Ovary (tissue), 9 donors: ENCODE results near the gene NUP54. TPM values are rescaled to one million over a fixed set of nuclear protein-coding genes. Genes with fewer than 3 reads are reported as not detected.

Experiments used
- DNase-seq, 5 donors: peaks; one replicate each; pipeline ENCODE4 v3.0.0-alpha.2; 2019 to 2020
- H3K27ac ChIP-seq, 2 donors: fragments of 200-600 bp; one replicate each; pipeline versions ENCODE4 v1.5.1 to v1.8.0; 2019 to 2022
- H3K27me3 ChIP-seq: fragments of 200-600 bp; one replicate; pipeline ENCODE4 v1.8.0; 2022
- H3K36me3 ChIP-seq: fragments of 200-600 bp; sonication (generic); one replicate; pipeline ENCODE4 v1.5.1; 2019
- H3K4me1 ChIP-seq: one replicate; pipeline ENCODE4 v1.8.1; 2013; ENCODE audit warnings: mild to moderate bottlenecking, moderate library complexity; ENCODE audit not compliant: insufficient read depth
- H3K4me3 ChIP-seq: fragments of 200-600 bp; sonication (generic); one replicate; pipeline ENCODE4 v1.5.1; 2017
- H3K9me3 ChIP-seq, 2 donors: fragments of 200-600 bp in 1 of 2; sonication (generic) in 1 of 2; one replicate each; pipeline versions ENCODE4 v1.5.1 to v1.8.1; 2013 to 2019; ENCODE audit warnings: mild to moderate bottlenecking in 1 of 2, moderate library complexity in 1 of 2
- EP300 ChIP-seq: sonication (generic); formaldehyde crosslinking; IDR thresholded peaks from one replicate; pipeline ENCODE4 v1.6.1; 2017; ENCODE audit warnings: antibody characterized with exemption
- POLR2A ChIP-seq: fragments of 450-650 bp; IDR thresholded peaks from one replicate; pipeline ENCODE4 v1.6.1; 2017; ENCODE audit warnings: antibody characterized with exemption, mild to moderate bottlenecking, moderate library complexity
- WGBS, 3 donors: extraction: QIAGEN DNeasy Blood & Tissue Kit in 1 of 3; methylation state at CpG; one replicate each; pipeline versions ENCODE4 v1.1.5 to v1.1.7; 2013 to 2017; 5-methylcytosine and 5-hydroxymethylcytosine counted together
- intact Hi-C, 4 donors: fragments of 100-400 bp; cut with DNase I; formaldehyde crosslinking; loops; one replicate each; pipeline versions ENCODE4 v1.11.0 to v1.15.1; 2022 to 2023
- polyA plus RNA-seq, 2 donors: library from polyadenylated mRNA; stranded (reverse); fragments of 200-250 nt in 1 of 2; fragments of 350-450 nt in 1 of 2; fragmentation: Illumina TruSeq in 1 of 2; extraction: RNeasy Lipid Tissue Mini Kit (QIAGEN cat#74804) in 1 of 2; gene quantifications; one replicate each; pipeline ENCODE4 v1.2.3, GENCODE V29; 2013 to 2014
- total RNA-seq, 7 donors: library from RNA; depleted of rRNA in 2 of 7; stranded (reverse); fragments of >200 nt in 2 of 7; fragmentation: NEBNext Ultra II Directional in 3 of 7; extraction: Animal tissue kit (Norgen Biotek cat#: 25700) in 3 of 7; gene quantifications; one replicate each; pipeline versions ENCODE4 v1.1.0 to v1.2.4, GENCODE V29; 2016 to 2023
- TF ChIP-seq, protein P1 (sequence below), 3 donors: fragments of 450-650 bp in 2 of 3; fragments of 200-600 bp in 1 of 3; IDR thresholded peaks; one replicate each; pipeline versions ENCODE4 v1.5.1 to v1.8.0; 2016 to 2022; ENCODE audit warnings: antibody characterized with exemption in 3 of 3, mild to moderate bottlenecking in 1 of 3
- donor health status: DM: no; HTN: no; CAD: no; lungs with moderate emphysema.
- donor health status: DM: no; HTN: no; CAD: no.
- donor health status: Bipolar disorder and iron deficiency.
- donor health status: DM: yes; HTN: yes; CAD: no.
- donor health status: DM: no; HTN: no; CAD: no.
- donor health status: DM: yes; HTN: yes; CAD: no.

The NUP54 gene
- total and polyA plus RNA-seq, 9 donors: 25.2 to 53.8 (median 44.7) TPM

DNA sequence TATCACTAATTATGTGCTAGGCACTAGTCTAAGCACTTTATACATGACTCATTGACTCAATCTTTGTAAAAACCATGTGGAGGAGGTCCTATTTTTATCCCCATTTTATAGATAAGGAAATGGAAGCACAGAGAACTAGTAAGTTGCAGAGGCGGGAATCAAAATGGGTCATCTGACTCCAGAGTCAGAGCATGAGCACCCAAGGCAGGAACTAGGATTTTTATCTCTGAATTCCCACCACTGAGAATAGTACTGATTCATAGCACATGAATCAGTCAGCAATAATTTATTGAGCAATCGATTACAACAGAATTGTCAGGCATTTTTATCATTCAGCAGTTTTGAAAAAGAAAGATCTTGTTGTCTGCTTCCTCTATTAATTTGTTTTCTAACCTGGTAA is 46.1 kb upstream of the NUP54 start:
- Histone ChIP-seq H3K36me3 (no peaks in the 10 kb centered on the region), H3K27ac (no peak overlapping the region), H3K4me3 (no peak overlapping the region), H3K4me1 (peaks cover 23% of the 10 kb centered on the region), H3K9me3 (no peaks in the 10 kb centered on the region), H3K27me3 (no peaks in the 10 kb centered on the region)
- TF ChIP-seq EP300 (no peak), POLR2A (no peak)
- TF ChIP-seq, protein P1, sequence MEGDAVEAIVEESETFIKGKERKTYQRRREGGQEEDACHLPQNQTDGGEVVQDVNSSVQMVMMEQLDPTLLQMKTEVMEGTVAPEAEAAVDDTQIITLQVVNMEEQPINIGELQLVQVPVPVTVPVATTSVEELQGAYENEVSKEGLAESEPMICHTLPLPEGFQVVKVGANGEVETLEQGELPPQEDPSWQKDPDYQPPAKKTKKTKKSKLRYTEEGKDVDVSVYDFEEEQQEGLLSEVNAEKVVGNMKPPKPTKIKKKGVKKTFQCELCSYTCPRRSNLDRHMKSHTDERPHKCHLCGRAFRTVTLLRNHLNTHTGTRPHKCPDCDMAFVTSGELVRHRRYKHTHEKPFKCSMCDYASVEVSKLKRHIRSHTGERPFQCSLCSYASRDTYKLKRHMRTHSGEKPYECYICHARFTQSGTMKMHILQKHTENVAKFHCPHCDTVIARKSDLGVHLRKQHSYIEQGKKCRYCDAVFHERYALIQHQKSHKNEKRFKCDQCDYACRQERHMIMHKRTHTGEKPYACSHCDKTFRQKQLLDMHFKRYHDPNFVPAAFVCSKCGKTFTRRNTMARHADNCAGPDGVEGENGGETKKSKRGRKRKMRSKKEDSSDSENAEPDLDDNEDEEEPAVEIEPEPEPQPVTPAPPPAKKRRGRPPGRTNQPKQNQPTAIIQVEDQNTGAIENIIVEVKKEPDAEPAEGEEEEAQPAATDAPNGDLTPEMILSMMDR (IDR thresholded peaks at IDR 0.05): no peak
- DNase-seq: no peak
- intact Hi-C loops: loop anchor here in 1 of 4 donors (10.0 kb wide), 1 partner anchor 110 kb away; the partner anchor contains the start of gene STBD1
- 14 to 28% (median 25%) methylated on average over 2 of the region's 2 CpGs for WGBS, 3 donors

DNA sequence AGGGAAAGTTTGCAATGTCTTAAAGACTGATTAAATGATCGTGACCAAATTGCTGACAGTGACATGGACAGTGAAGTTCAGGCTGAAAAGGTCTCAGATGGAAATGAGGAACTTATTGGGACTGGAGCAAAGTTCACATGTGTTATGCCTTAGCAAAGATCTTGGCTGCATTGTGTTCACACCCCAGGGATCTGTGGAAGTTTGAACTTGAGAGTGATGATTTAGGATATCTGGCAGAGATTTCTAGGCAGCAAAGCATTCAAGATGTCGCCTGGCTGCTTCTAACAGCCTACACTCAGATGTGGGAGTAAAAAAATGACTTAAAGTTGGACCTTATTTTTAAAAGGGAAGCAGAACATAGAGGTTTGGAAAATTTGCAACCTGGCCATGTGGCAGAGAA is 44.0 kb upstream of the NUP54 start:
- Histone ChIP-seq H3K4me1 (peaks cover 22% of the 10 kb centered on the region), H3K27ac (no peak overlapping the region), H3K27me3 (no peaks in the 10 kb centered on the region), H3K9me3 (no peaks in the 10 kb centered on the region), H3K36me3 (no peaks in the 10 kb centered on the region), H3K4me3 (no peak overlapping the region)
- TF ChIP-seq EP300: no peak
- TF ChIP-seq, protein P1 (IDR thresholded peaks at IDR 0.05): no peak
- no peak for TF ChIP-seq POLR2A
- intact Hi-C loops: loop anchor here in 1 of 4 donors (10.0 kb wide), 1 partner anchor 113 kb away; the partner anchor contains the start of gene STBD1
- 66 to 93% (median 91%) methylated on average over 2 of the region's 2 CpGs for WGBS, 3 donors
- DNase-seq: no peak

DNA sequence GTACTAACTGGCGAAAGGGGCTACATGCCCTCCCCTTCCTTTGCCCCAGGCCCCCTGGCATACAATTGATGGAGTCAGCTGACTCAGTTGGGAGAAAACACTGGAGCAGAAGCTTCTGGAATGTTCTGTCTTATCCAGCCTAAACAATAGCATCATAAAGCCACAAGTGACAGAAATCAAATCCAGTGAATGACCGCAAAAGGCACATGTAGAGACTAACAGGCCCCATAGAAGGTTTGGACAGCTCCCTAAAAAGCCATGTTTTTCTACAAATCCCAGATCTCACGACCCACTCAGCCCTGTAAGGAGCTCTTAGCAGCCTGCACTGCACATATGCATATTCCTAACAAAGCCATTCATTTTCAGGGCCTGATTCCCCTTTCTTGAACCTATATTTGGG is 40.4 kb upstream of the NUP54 start:
- Histone ChIP-seq H3K4me3 (no peak overlapping the region), H3K36me3 (no peaks in the 10 kb centered on the region), H3K27me3 (no peaks in the 10 kb centered on the region), H3K27ac (no peak overlapping the region), H3K4me1 (peaks cover 23% of the 10 kb centered on the region), H3K9me3 (no peaks in the 10 kb centered on the region)
- no peak for DNase-seq
- TF ChIP-seq EP300 (no peak), POLR2A (no peak)
- TF ChIP-seq, protein P1 (IDR thresholded peaks at IDR 0.05): no peak
- intact Hi-C loops: loop anchor here in 1 of 4 donors (10.0 kb wide), 1 partner anchor 316 kb away; no protein-coding TSS in a partner anchor
- 52 to 73% (median 55%) methylated on average over 3 of the region's 3 CpGs for WGBS, 3 donors

DNA sequence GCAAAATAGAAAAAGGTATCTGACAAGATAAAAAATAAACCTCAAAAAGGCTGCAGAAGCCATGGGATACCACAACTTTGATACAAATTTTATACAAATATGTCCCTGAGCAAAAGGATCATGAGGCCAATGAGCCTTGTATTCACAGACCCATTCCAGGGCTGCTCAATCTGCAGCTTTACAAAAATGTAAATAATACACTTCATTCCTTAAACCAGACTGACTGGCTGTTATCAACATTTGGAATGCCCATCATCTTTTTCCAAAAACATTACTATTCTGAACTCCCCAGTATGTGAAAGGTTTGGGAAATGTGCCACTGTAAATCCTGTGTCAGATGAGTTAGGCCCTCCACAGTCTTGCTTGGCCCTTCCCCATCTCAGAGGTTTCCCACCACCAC is 40.0 kb upstream of the NUP54 start:
- Histone ChIP-seq H3K36me3 (no peaks in the 10 kb centered on the region), H3K4me3 (no peak overlapping the region), H3K9me3 (no peaks in the 10 kb centered on the region), H3K27ac (no peak overlapping the region), H3K4me1 (peaks cover 23% of the 10 kb centered on the region), H3K27me3 (no peaks in the 10 kb centered on the region)
- DNase-seq: no peak
- TF ChIP-seq POLR2A (no peak), EP300 (no peak)
- TF ChIP-seq, protein P1 (IDR thresholded peaks at IDR 0.05): no peak
- intact Hi-C loops: loop anchor here in 1 of 4 donors (10.0 kb wide), 1 partner anchor 317 kb away; no protein-coding TSS in a partner anchor
